IgD-negative memory B cell (primary cell): Measurements from ENCODE around the gene BANP. TPM values are rescaled to one million over a fixed set of nuclear protein-coding genes. Genes with fewer than 3 reads are reported as not detected.
A peak's percentile ranks its signal among the peaks of the same experiment; 100 is the strongest.
"Not testable (repeated sequence)": the region's sequence is repeated elsewhere in the genome, so short reads cannot be mapped to it uniquely, and the experiment has no call there.

Experiments used
- H3K27ac Mint-ChIP-seq, 3 donors: one replicate each; pipeline ENCODE4 v1.8.0; 2020 to 2022; ENCODE audit warnings: mild to moderate bottlenecking in 3 of 3, mixed read lengths in 3 of 3, moderate library complexity in 1 of 3
- H3K27me3 Mint-ChIP-seq: one replicate; pipeline ENCODE4 v1.8.0; 2021; ENCODE audit warnings: mixed read lengths
- H3K36me3 Mint-ChIP-seq: one replicate; pipeline ENCODE4 v1.8.0; 2020; ENCODE audit warnings: mild to moderate bottlenecking, mixed read lengths
- H3K4me1 Mint-ChIP-seq, 3 donors: one replicate each; pipeline ENCODE4 v1.8.0; 2020 to 2022; ENCODE audit warnings: mixed read lengths in 3 of 3, mild to moderate bottlenecking in 1 of 3
- H3K4me3 Mint-ChIP-seq, 4 donors: one replicate each; pipeline ENCODE4 v1.8.0; 2020 to 2022; ENCODE audit warnings: mild to moderate bottlenecking in 4 of 4, mixed read lengths in 4 of 4, moderate library complexity in 3 of 4
- H3K9me3 Mint-ChIP-seq, 3 donors: one replicate each; pipeline ENCODE4 v1.8.0; 2020 to 2021; ENCODE audit warnings: mixed read lengths in 3 of 3, mild to moderate bottlenecking in 1 of 3
- polyA plus RNA-seq: library from polyadenylated mRNA; unstranded; fragments of 300-500 nt; fragmentation: Illumina TruSeq; gene quantifications from one replicate; pipeline ENCODE4 v1.2.3, GENCODE V29; 2021

Gene BANP
- polyA plus RNA-seq, 1 donor from 2014 or later, result 37.3 TPM

DNA sequence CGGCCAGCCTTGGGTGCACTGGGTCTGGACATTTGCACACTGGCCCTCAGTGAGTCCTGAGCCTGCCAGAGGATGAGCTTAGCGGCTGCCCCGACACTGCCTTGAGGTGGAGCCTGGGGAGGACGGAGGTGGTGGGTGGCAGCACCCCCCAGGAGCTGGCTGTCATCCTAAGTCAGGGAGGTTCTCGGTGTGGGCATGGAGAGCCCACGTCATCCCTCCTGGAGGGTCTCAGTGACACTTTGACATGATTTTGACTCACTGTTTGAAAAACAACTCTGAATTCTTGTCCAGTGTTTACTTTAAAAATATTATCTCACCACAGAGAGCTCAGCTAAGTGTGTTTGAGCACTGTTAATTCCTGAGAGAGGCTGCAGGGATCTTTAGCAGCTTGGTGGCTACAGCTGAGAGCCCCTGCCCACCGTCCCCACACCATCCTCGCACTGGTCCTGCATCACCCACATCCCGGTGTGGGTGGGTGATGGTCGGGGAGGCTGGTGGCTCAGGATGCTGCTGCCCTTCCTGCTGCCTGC, 63.1 kb downstream of the BANP start:
- Mint-ChIP-seq H3K4me3 (no peak overlapping the region), H3K4me1 (no peaks in the 10 kb centered on the region), H3K27ac (no peak overlapping the region), H3K27me3 (no peaks in the 10 kb centered on the region), H3K9me3 (no peaks in the 10 kb centered on the region), H3K36me3 (peaks cover 6% of the 10 kb centered on the region)

DNA sequence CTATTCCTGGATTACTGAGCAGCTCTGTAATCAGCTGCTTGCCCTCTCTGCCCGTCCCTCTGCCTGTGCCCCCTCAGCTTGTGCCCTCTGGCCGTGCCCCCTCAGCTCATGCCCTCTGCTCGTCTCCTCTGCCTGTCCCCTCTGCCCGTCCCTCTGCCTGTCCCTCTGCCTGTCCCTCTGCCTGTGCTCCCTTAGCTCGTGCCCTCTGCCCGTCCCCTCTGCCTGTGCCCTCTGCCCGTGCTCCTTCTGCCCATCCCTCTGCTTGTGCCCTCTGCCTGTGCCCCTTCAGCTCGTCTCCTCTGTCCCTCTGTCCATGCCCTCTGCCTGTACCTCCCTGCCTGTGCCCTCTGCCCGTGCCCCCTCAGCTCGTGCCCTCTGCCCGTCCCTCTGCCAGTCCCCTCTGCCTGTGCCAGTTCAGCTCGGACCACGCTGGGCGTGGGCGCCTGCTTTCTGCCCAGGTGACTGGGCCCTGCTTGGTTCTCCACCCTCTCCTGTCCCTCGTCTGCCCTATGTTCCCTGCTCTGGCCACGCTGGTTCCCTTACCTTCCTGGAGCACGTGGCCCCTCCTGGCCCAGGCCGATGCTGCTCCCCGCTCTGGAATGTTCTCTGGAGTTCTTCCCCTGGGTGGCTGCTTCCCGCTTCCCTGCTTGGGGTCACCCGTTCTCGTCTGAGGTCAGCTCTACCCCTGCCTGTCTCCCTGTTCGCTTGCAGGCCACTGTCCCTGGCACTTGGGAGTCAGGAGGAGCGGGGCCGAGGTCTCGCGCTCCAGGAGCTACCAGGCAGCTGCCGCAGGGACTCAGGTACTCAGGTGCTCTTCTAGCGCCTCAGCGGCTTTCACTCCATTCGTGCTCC, 63.9 kb downstream of the BANP start:
- Mint-ChIP-seq H3K36me3 (peaks cover 6% of the 10 kb centered on the region), H3K27ac (peak overlapping the region in 1 of 3 donors; percentile 67), H3K9me3 (no peaks in the 10 kb centered on the region), H3K27me3 (no peaks in the 10 kb centered on the region), H3K4me3 (no peak overlapping the region), H3K4me1 (no peaks in the 10 kb centered on the region)

DNA sequence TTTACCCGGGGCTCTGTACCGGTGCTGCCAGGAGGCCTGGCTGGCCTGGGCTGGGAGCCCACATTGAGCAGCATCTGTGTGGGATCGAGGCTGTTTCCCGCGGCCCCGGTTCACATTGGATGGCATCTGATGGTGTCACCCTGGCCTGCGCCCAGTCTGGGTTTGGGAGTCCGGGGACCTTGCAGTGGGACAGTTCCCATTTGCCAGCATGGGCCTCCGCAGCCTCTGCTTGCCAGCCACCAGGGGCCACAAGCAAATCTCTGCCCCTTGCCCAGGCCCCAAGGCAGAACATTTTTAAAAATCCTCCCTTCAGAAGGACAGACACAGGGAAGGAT, 64.5 kb downstream of the BANP start:
- Mint-ChIP-seq H3K36me3 (peaks cover 6% of the 10 kb centered on the region), H3K27me3 (no peaks in the 10 kb centered on the region), H3K9me3 (no peaks in the 10 kb centered on the region), H3K4me1 (no peaks in the 10 kb centered on the region), H3K4me3 (no peak overlapping the region), H3K27ac (peak overlapping the region in 1 of 3 donors; percentile 67)

GRCh38 chr16:88016386-88016785, 65.2 kb downstream of the BANP start:
- not testable (repeated sequence) for H3K9me3 Mint-ChIP-seq, H3K27me3 Mint-ChIP-seq, H3K4me1 Mint-ChIP-seq, H3K36me3 Mint-ChIP-seq, H3K27ac Mint-ChIP-seq, H3K4me3 Mint-ChIP-seq

DNA sequence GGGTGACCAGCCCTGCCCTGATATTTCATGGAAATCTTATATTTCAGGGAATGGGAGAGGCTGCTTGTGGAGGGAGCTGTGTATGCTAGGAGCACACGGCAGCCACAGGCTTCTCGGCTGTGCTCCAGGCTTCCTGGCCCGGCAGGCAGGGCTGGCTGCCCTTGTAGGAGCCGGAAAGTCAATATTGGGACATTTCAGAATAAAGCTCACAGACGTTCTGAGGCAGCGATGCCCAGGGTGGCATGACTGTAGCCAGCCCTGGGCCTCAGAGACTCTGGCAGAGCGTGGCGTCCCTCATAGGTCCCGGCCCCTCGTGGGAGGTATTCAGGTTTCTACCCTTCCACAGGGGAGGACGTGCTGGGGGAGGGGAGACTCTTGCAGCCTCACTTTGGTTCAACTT, 65.7 kb downstream of the BANP start:
- Mint-ChIP-seq H3K4me3 (no peak overlapping the region), H3K27ac (peak overlapping the region in 1 of 3 donors; percentile 84), H3K4me1 (no peaks in the 10 kb centered on the region), H3K9me3 (no peaks in the 10 kb centered on the region), H3K36me3 (peaks cover 4% of the 10 kb centered on the region), H3K27me3 (no peaks in the 10 kb centered on the region)

GRCh38 chr16:88017587-88018101, 66.4 kb downstream of the BANP start:
- Mint-ChIP-seq H3K27me3 (no peaks in the 10 kb centered on the region), H3K9me3 (no peaks in the 10 kb centered on the region), H3K4me1 (no peaks in the 10 kb centered on the region), H3K27ac (peak overlapping the region in 1 of 3 donors; percentile 84), H3K4me3 (no peak overlapping the region), H3K36me3 (peaks cover 3% of the 10 kb centered on the region)

- not testable (repeated sequence) for H3K27ac Mint-ChIP-seq, H3K36me3 Mint-ChIP-seq, H3K9me3 Mint-ChIP-seq
These were observed 67.1 kb downstream of the BANP start for GRCh38 chr16:88018382-88018781.

GRCh38 chr16:88019041-88019820, 68.0 kb downstream of the BANP start:
- H3K9me3 Mint-ChIP-seq, H3K27ac Mint-ChIP-seq, H3K27me3 Mint-ChIP-seq, H3K4me1 Mint-ChIP-seq, H3K4me3 Mint-ChIP-seq, H3K36me3 Mint-ChIP-seq: not testable (repeated sequence)

More at GRCh38 chr16:88018382-88018781, 67.1 kb downstream of the BANP start:
- H3K27me3 Mint-ChIP-seq, H3K4me3 Mint-ChIP-seq, H3K4me1 Mint-ChIP-seq: not testable (repeated sequence)

DNA sequence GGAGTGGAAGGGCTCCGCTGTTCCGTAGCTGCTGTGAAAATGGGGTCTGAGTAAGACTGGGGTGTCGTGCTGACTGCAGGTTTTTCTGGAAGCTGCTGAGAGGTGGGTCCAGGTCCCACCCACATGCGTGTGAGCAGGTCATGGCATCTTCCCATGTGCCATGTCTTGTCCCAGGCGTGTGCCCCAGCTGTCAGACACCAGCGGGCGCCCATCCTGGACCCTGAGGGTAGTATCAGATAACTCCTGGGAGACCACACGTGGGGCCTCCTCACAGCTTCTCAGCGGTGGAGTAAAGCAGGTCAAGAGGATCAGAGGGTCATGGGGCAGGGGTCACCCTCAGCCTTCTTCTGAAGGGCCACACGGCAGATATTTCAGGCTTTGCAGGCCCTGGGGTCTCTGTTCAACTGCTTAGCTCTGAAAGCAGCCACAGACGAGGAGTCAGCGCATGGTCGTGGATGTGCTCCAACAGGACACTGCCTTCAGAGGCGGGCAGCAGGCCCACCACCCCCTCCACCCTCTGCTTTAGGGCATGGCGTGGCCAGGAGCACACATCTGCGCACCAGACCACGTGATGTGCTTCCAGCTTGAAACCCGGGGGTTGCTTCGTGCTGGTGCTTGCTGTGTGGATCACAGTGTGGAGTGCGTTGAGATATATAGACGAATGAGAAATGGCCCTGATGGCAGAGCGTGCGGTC, 68.7 kb downstream of the BANP start:
- Mint-ChIP-seq H3K27ac (no peak overlapping the region), H3K9me3 (no peaks in the 10 kb centered on the region), H3K27me3 (no peaks in the 10 kb centered on the region), H3K36me3 (peaks cover 4% of the 10 kb centered on the region), H3K4me1 (peaks cover 0 to 6% (median 4%) of the 10 kb centered on the region in 3 donors), H3K4me3 (no peak overlapping the region)

GRCh38 chr16:88020516-88020885, 69.3 kb downstream of the BANP start:
- Mint-ChIP-seq H3K4me1 (peaks cover 0 to 7% (median 5%) of the 10 kb centered on the region in 3 donors), H3K27ac (no peak overlapping the region), H3K36me3 (peaks cover 4% of the 10 kb centered on the region), H3K4me3 (no peak overlapping the region), H3K27me3 (no peaks in the 10 kb centered on the region), H3K9me3 (no peaks in the 10 kb centered on the region)

DNA sequence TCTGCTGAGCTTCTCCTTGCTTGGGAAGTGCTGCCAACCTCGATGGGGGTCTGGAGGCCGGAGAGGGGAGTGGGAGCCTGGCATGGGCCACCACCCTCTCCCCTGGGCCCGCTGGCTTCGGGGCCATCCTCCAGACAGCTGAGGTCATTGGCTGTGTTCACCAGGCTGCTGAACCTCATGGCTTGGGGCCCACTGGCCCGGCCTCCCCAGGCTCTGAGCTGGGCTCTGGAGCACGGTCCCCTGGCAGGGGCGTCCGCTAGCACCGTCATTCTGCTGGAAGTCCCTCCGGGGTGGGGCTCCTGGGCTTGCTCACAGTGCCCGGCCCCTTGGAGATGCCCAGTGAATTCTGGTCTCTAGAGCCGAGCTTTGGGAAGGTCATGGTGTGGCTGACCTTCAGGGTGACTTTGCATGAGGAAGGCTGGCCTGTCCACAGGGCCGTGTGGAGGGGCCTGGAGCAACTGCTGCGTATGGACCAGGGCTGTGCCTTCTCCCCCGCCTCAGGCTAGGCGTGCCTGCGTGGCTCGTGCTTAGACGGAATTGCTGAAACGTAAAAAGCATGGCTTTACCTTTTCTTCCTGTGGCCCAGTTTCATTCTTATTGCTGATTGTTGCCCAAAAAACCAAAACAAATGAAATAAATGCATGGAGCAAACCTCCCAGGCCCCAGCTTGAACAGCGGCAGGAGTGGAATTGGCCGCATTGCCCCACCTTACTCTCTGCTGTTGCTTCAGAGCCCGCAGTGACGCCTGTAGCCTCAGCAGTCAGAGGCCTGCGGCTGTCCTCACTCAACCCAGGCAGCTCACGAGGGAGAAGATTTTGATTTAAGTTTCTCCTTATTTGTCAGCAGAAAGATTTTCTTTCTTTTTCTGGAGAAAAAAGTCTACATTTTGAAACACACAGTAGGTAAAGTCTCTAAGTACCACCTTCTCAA, 70.1 kb downstream of the BANP start:
- not testable (repeated sequence) for H3K4me1 Mint-ChIP-seq, H3K27me3 Mint-ChIP-seq, H3K9me3 Mint-ChIP-seq, H3K27ac Mint-ChIP-seq, H3K4me3 Mint-ChIP-seq, H3K36me3 Mint-ChIP-seq

GRCh38 chr16:88022076-88023042, 71.1 kb downstream of the BANP start:
- H3K4me1 Mint-ChIP-seq, result peaks cover 0 to 11% (median 5%) of the 10 kb centered on the region in 3 donors
- no peak overlapping the region for H3K27ac Mint-ChIP-seq
- peaks cover 1% of the 10 kb centered on the region for H3K36me3 Mint-ChIP-seq
- no peaks in the 10 kb centered on the region for H3K9me3 Mint-ChIP-seq
- H3K27me3 Mint-ChIP-seq, result no peaks in the 10 kb centered on the region
- H3K4me3 Mint-ChIP-seq, result no peak overlapping the region

GRCh38 chr16:88023366-88023765, 72.1 kb downstream of the BANP start:
- no peaks in the 10 kb centered on the region for H3K9me3 Mint-ChIP-seq
- H3K4me1 Mint-ChIP-seq, result peaks cover 0 to 11% (median 5%) of the 10 kb centered on the region in 3 donors
- no peak overlapping the region for H3K27ac Mint-ChIP-seq
- no peaks in the 10 kb centered on the region for H3K27me3 Mint-ChIP-seq
- H3K4me3 Mint-ChIP-seq, result no peak overlapping the region
- peaks cover 5% of the 10 kb centered on the region for H3K36me3 Mint-ChIP-seq
